Activated CD4-positive, alpha-beta T cell treated with anti-CD3 and anti-CD28 coated beads, Interleukin-2, amount 10 ng/mL, durations not matched to agents 24 days and 14 days (primary cell): ENCODE measurements around the gene NCAM1. TPM values are rescaled to one million over a fixed set of nuclear protein-coding genes. Genes with fewer than 3 reads are reported as not detected.
A peak's percentile ranks its signal among the peaks of the same experiment; 100 is the strongest.

Experiments
- DNase-seq: peaks from one replicate; pipeline ENCODE4 v3.0.0; 2022
- H3K27ac Mint-ChIP-seq: one replicate; pipeline ENCODE4 v1.8.0; 2022; ENCODE audit warnings: mild to moderate bottlenecking, mixed read lengths
- H3K27me3 Mint-ChIP-seq: one replicate; pipeline ENCODE4 v1.8.0; 2022; ENCODE audit warnings: mixed read lengths
- H3K36me3 Mint-ChIP-seq: one replicate; pipeline ENCODE4 v1.8.0; 2022; ENCODE audit warnings: low read depth, mild to moderate bottlenecking, mixed read lengths
- H3K4me1 Mint-ChIP-seq: one replicate; pipeline ENCODE4 v1.8.0; 2021; ENCODE audit warnings: mixed read lengths
- H3K4me3 Mint-ChIP-seq: one replicate; pipeline ENCODE4 v1.8.0; 2022; ENCODE audit warnings: mild to moderate bottlenecking, moderate library complexity, mixed read lengths
- H3K9me3 Mint-ChIP-seq: one replicate; pipeline ENCODE4 v1.8.0; 2021; ENCODE audit warnings: mixed read lengths
- intact Hi-C: fragments of 100-400 bp; cut with micrococcal nuclease; formaldehyde crosslinking; loops from one replicate; pipeline ENCODE4 v1.15.1; 2023
- total RNA-seq: library from RNA; stranded (reverse); gene quantifications from 2 replicates; pipeline ENCODE4 v1.2.3, GENCODE V29; 2022

NCAM1 gene
- total RNA-seq, 1 donor from 2014 or later, result not detected

- no peaks in the 10 kb centered on the region for H3K36me3 Mint-ChIP-seq
- no peak for DNase-seq
- no peak overlapping the region for H3K27ac Mint-ChIP-seq
- H3K4me1 Mint-ChIP-seq, result no peaks in the 10 kb centered on the region
- no peaks in the 10 kb centered on the region for H3K9me3 Mint-ChIP-seq
- intact Hi-C loops, result no loop called here
- no peak overlapping the region for H3K4me3 Mint-ChIP-seq
- peaks cover 3% of the 10 kb centered on the region for H3K27me3 Mint-ChIP-seq
Measured at GRCh38 chr11:113256431-113257202, 295.4 kb downstream of the NCAM1 start.

GRCh38 chr11:113260096-113260425, 298.8 kb downstream of the NCAM1 start:
- Mint-ChIP-seq H3K27me3 (peaks cover 2% of the 10 kb centered on the region), H3K9me3 (no peaks in the 10 kb centered on the region), H3K36me3 (no peaks in the 10 kb centered on the region), H3K4me3 (no peak overlapping the region), H3K27ac (no peak overlapping the region), H3K4me1 (peaks cover 4% of the 10 kb centered on the region)
- no peak for DNase-seq
- intact Hi-C loops, result no loop called here

- no peak for DNase-seq
- no peaks in the 10 kb centered on the region for H3K36me3 Mint-ChIP-seq
- H3K4me3 Mint-ChIP-seq, result no peak overlapping the region
- H3K4me1 Mint-ChIP-seq, result peaks cover 4% of the 10 kb centered on the region
- intact Hi-C loops, result no loop called here
- H3K27me3 Mint-ChIP-seq, result peaks cover 2% of the 10 kb centered on the region
- no peak overlapping the region for H3K27ac Mint-ChIP-seq
- no peaks in the 10 kb centered on the region for H3K9me3 Mint-ChIP-seq
Measured at GRCh38 chr11:113260541-113260940, 299.3 kb downstream of the NCAM1 start.

- H3K27me3 Mint-ChIP-seq, result peaks cover 6% of the 10 kb centered on the region
- no peaks in the 10 kb centered on the region for H3K9me3 Mint-ChIP-seq
- H3K4me1 Mint-ChIP-seq, result peaks cover 4% of the 10 kb centered on the region
- H3K36me3 Mint-ChIP-seq, result no peaks in the 10 kb centered on the region
- no peak overlapping the region for H3K27ac Mint-ChIP-seq
- DNase-seq, result no peak
- no peak overlapping the region for H3K4me3 Mint-ChIP-seq
- intact Hi-C loops, result no loop called here
Measured at GRCh38 chr11:113261709-113262475, 300.7 kb downstream of the NCAM1 start.

- no peaks in the 10 kb centered on the region for H3K36me3 Mint-ChIP-seq
- peak; percentile 64 for DNase-seq
- no peak overlapping the region for H3K27ac Mint-ChIP-seq
- intact Hi-C loops, result no loop called here
- H3K27me3 Mint-ChIP-seq, result peaks cover 6% of the 10 kb centered on the region
- H3K4me3 Mint-ChIP-seq, result no peak overlapping the region
- no peaks in the 10 kb centered on the region for H3K9me3 Mint-ChIP-seq
- peaks cover 4% of the 10 kb centered on the region for H3K4me1 Mint-ChIP-seq
Measured at GRCh38 chr11:113262594-113262993, 301.4 kb downstream of the NCAM1 start.

GRCh38 chr11:113263458-113264259, 302.4 kb downstream of the NCAM1 start:
- Mint-ChIP-seq H3K9me3 (no peaks in the 10 kb centered on the region), H3K4me1 (peaks cover 4% of the 10 kb centered on the region), H3K27me3 (peaks cover 6% of the 10 kb centered on the region), H3K27ac (no peak overlapping the region), H3K4me3 (no peak overlapping the region), H3K36me3 (no peaks in the 10 kb centered on the region)
- intact Hi-C loops, result no loop called here
- DNase-seq, result no peak

- intact Hi-C loops, result no loop called here
- DNase-seq, result no peak
- Mint-ChIP-seq H3K27ac (no peak overlapping the region), H3K4me3 (no peak overlapping the region), H3K9me3 (no peaks in the 10 kb centered on the region), H3K4me1 (peaks cover 4% of the 10 kb centered on the region), H3K36me3 (no peaks in the 10 kb centered on the region), H3K27me3 (peaks cover 6% of the 10 kb centered on the region)
Measured at GRCh38 chr11:113265362-113265761, 304.1 kb downstream of the NCAM1 start.

GRCh38 chr11:113267493-113267892, 306.3 kb downstream of the NCAM1 start:
- no peak overlapping the region for H3K4me3 Mint-ChIP-seq
- no peak for DNase-seq
- peaks cover 4% of the 10 kb centered on the region for H3K4me1 Mint-ChIP-seq
- H3K27ac Mint-ChIP-seq, result no peak overlapping the region
- no peaks in the 10 kb centered on the region for H3K9me3 Mint-ChIP-seq
- H3K27me3 Mint-ChIP-seq, result peaks cover 6% of the 10 kb centered on the region
- intact Hi-C loops, result no loop called here
- no peaks in the 10 kb centered on the region for H3K36me3 Mint-ChIP-seq

GRCh38 chr11:113269096-113269495, 307.9 kb downstream of the NCAM1 start:
- Mint-ChIP-seq H3K9me3 (no peaks in the 10 kb centered on the region), H3K4me1 (no peaks in the 10 kb centered on the region), H3K36me3 (no peaks in the 10 kb centered on the region), H3K27ac (no peak overlapping the region), H3K27me3 (peaks cover 4% of the 10 kb centered on the region), H3K4me3 (no peak overlapping the region)
- DNase-seq, result no peak
- intact Hi-C loops, result no loop called here

GRCh38 chr11:113269636-113270035, 308.4 kb downstream of the NCAM1 start:
- DNase-seq, result no peak
- intact Hi-C loops, result no loop called here

GRCh38 chr11:113270080-113270479, 308.9 kb downstream of the NCAM1 start:
- Mint-ChIP-seq H3K27ac (no peak overlapping the region), H3K36me3 (no peaks in the 10 kb centered on the region), H3K9me3 (no peaks in the 10 kb centered on the region), H3K4me1 (no peaks in the 10 kb centered on the region), H3K4me3 (no peak overlapping the region), H3K27me3 (peaks cover 4% of the 10 kb centered on the region)
- no peak for DNase-seq
- intact Hi-C loops, result no loop called here

More at GRCh38 chr11:113269636-113270035, 308.4 kb downstream of the NCAM1 start:
- no peak overlapping the region for H3K4me3 Mint-ChIP-seq
- H3K9me3 Mint-ChIP-seq, result no peaks in the 10 kb centered on the region
- H3K4me1 Mint-ChIP-seq, result no peaks in the 10 kb centered on the region
- H3K27ac Mint-ChIP-seq, result no peak overlapping the region
- H3K36me3 Mint-ChIP-seq, result no peaks in the 10 kb centered on the region
- peaks cover 4% of the 10 kb centered on the region for H3K27me3 Mint-ChIP-seq

- no peak overlapping the region for H3K4me3 Mint-ChIP-seq
- no peaks in the 10 kb centered on the region for H3K36me3 Mint-ChIP-seq
- DNase-seq, result no peak
- no peaks in the 10 kb centered on the region for H3K9me3 Mint-ChIP-seq
- H3K4me1 Mint-ChIP-seq, result no peaks in the 10 kb centered on the region
- no peaks in the 10 kb centered on the region for H3K27me3 Mint-ChIP-seq
- no peak overlapping the region for H3K27ac Mint-ChIP-seq
- intact Hi-C loops, result no loop called here
Measured at GRCh38 chr11:113271551-113272245, 310.5 kb downstream of the NCAM1 start.

- Mint-ChIP-seq H3K27ac (no peak overlapping the region), H3K9me3 (no peaks in the 10 kb centered on the region), H3K36me3 (no peaks in the 10 kb centered on the region), H3K4me1 (no peaks in the 10 kb centered on the region), H3K27me3 (no peaks in the 10 kb centered on the region), H3K4me3 (no peak overlapping the region)
- DNase-seq, result no peak
- intact Hi-C loops, result no loop called here
Measured at GRCh38 chr11:113272281-113272680, 311.1 kb downstream of the NCAM1 start.
